ENCODE measurements around the gene DAB2.

DNA sequence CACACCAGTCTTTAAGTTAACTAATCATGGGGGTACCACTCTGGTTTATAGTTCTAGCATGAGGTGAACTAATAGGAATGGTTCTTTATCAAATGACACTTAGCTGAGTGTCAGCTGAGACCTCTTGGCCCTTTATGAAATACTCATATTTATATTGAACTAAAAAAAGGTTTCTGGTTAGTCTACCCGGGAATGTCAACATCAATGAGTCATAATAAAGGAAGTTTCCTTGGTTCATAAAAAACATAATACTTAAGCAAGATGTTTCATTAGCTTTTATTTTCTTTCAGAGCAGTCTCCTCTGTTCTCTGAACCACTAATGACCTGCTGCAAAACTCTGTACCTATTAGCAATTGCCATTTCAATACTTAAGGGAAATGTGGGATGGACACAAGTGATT, 13.7 kb downstream of the DAB2 start:
- no peak for TF ChIP-seq CTCF (IDR thresholded peaks at IDR 0.05; ENCODE audit: low read depth, low read length, poor library complexity, severe bottlenecking)
- TF ChIP-seq EZH2phosphoT487 (IDR thresholded peaks at IDR 0.05; ENCODE audit: borderline replicate concordance, low read length): no peak
